K562 (cell line): ENCODE data around the gene FTHL17. TPM values are rescaled to one million over a fixed set of nuclear protein-coding genes. Genes with fewer than 3 reads are reported as not detected.

ENCODE experiments used
- ATAC-seq: fragments of 200-7000 bp; cut with Tn5 transposase; 3 replicates; pipeline ENCODE4 v1.9.1; 2020; ENCODE audit warnings: moderate library complexity
- BruUV-seq: library from RNA; stranded (reverse); fragments of 400-500 nt; replicated peaks from 2 replicates; lab custom pipeline; 2021; lab: Mats Ljungman, UMichigan
- CTCF ChIA-PET: fragments of 300-600 bp; formaldehyde crosslinking; extraction: SDS; loops from one replicate; lab custom pipeline; 2021; ENCODE audit warnings: low intra/inter-chr PET ratio; lab: Yijun Ruan, JAX
- POLR2A ChIA-PET: fragments of 300-600, 350-650 bp; sonication (Branson Sonifier 250); formaldehyde crosslinking; extraction: SDS; loops from one replicate; lab custom pipeline; 2021; ENCODE audit warnings: antibody characterized with exemption, inconsistent platforms; lab: Yijun Ruan, JAX
- DNase-seq, 4 experiments: peaks; one replicate each; pipeline versions ENCODE4 v3.0.0 to v3.0.0-alpha.2; 2011 to 2018; ENCODE audit warnings: low spot score in 3 of 4, mixed read lengths in 3 of 4; ENCODE audit errors: extremely low read depth in 1 of 4
- FAIRE-seq: peaks from 2 replicates; lab custom pipeline; 2011; peaks lifted over from hg19 to GRCh38; lab: Jason Lieb, UNC
- H2AFZ ChIP-seq: 2 replicates; pipeline ENCODE4 v1.6.0; 2011; ENCODE audit warnings: low read depth, low read length, control low read depth, inconsistent platforms
- H3K27ac ChIP-seq: fragments of 200-600 bp; 3 replicates; pipeline ENCODE4 v1.8.0; 2011; ENCODE audit warnings: low read depth, mild to moderate bottlenecking, control low read depth, inconsistent platforms, low read length, moderate library complexity, mixed read lengths; ENCODE audit errors: extremely low read depth
- H3K27me3 ChIP-seq, 2 experiments: fragments of 300-600 bp in 1 of 2; 2 replicates in 1 of 2; 3 replicates in 1 of 2; pipeline versions ENCODE4 v1.6.0 to v1.8.0; 2011; ENCODE audit warnings: inconsistent platforms in 2 of 2, low read length in 2 of 2, mild to moderate bottlenecking in 1 of 2, mixed read lengths in 1 of 2, moderate library complexity in 1 of 2; ENCODE audit not compliant: control insufficient read depth in 2 of 2, insufficient read depth in 2 of 2
- H3K36me3 ChIP-seq: fragments of 300-600 bp; 3 replicates; pipeline ENCODE4 v1.8.0; 2011; ENCODE audit warnings: mild to moderate bottlenecking, low read length, inconsistent platforms; ENCODE audit not compliant: control insufficient read depth, insufficient read depth
- H3K4me1 ChIP-seq, 2 experiments: fragments of 200-600 bp in 1 of 2; replicated peaks in 1 of 2; 2 replicates in 1 of 2; 3 replicates in 1 of 2; pipeline versions ENCODE4 v1.5.1 to v1.8.0; 2011; ENCODE audit warnings: inconsistent platforms in 2 of 2, low read length in 2 of 2, mild to moderate bottlenecking in 1 of 2, mixed read lengths in 1 of 2, moderate library complexity in 1 of 2; ENCODE audit not compliant: control insufficient read depth in 2 of 2, insufficient read depth in 2 of 2
- H3K4me2 ChIP-seq: 2 replicates; pipeline ENCODE4 v1.6.1; 2011; ENCODE audit warnings: low read length, control low read depth, inconsistent platforms, mixed read lengths; ENCODE audit not compliant: insufficient read depth
- H3K4me3 ChIP-seq: fragments of 200-600 bp; sonication (generic), shearing (Covaris generic); 2 replicates; pipeline ENCODE4 v1.5.1; 2016; ENCODE audit warnings: control low read depth, inconsistent platforms
- H3K79me2 ChIP-seq: fragments of 200-600 bp; 3 replicates; pipeline ENCODE4 v1.8.0; 2011; ENCODE audit warnings: low read length, inconsistent platforms; ENCODE audit not compliant: control insufficient read depth, insufficient read depth
- H3K9ac ChIP-seq, 2 experiments: 2 replicates each; pipeline versions ENCODE4 v1.6.0 to v1.6.1; 2011; ENCODE audit warnings: low read depth in 2 of 2, low read length in 2 of 2, control low read depth in 1 of 2, inconsistent platforms in 1 of 2, mild to moderate bottlenecking in 1 of 2, mixed read lengths in 1 of 2; ENCODE audit not compliant: insufficient read depth in 1 of 2
- H3K9me1 ChIP-seq: one replicate; pipeline ENCODE4 v1.6.0; 2011; ENCODE audit warnings: inconsistent platforms, mild to moderate bottlenecking, low read length, moderate library complexity; ENCODE audit not compliant: control insufficient read depth, insufficient read depth
- H3K9me3 ChIP-seq: replicated peaks from 2 replicates; pipeline ENCODE4 v1.5.1; 2011; ENCODE audit warnings: low read depth, low read length, inconsistent platforms; ENCODE audit not compliant: control insufficient read depth, insufficient read depth
- H4K20me1 ChIP-seq: replicated peaks from 2 replicates; pipeline ENCODE4 v1.6.1; 2011; ENCODE audit warnings: low read length, inconsistent platforms, mixed read lengths; ENCODE audit not compliant: control insufficient read depth, insufficient read depth
- CCNT2 ChIP-seq: IDR thresholded peaks from 2 replicates; pipeline ENCODE4 v1.6.1; 2011; ENCODE audit warnings: borderline replicate concordance, low read depth, mild to moderate bottlenecking, moderate library complexity, mixed read lengths, low read length; ENCODE audit not compliant: insufficient read length; ENCODE audit errors: extremely low read depth
- FOXA1 ChIP-seq: fragments of 450-650 bp; IDR thresholded peaks from 2 replicates; pipeline ENCODE4 v1.6.1; 2016; ENCODE audit warnings: mild to moderate bottlenecking, borderline replicate concordance
- NFRKB ChIP-seq: fragments of 450-650 bp; IDR thresholded peaks from 2 replicates; pipeline ENCODE4 v1.6.1; 2016; ENCODE audit warnings: low read depth
- WGBS: fragments of 100-300 bp; shearing (Covaris generic); methylation state at CpG from one replicate; pipeline ENCODE4 v1.1.6; 2016; ENCODE audit warnings: low coverage, mixed read lengths; ENCODE audit not compliant: insufficient coverage; ENCODE audit errors: missing lambda C conversion rate; 5-methylcytosine and 5-hydroxymethylcytosine counted together
- in situ Hi-C: fragments of 300-500 bp; cut with MboI; formaldehyde crosslinking; loops from 4 replicates; pipeline ENCODE4 v1.15.0; 2018; ENCODE audit warnings: inconsistent platforms, mixed read lengths
- intact Hi-C: fragments of 100-400 bp; cut with micrococcal nuclease; formaldehyde crosslinking; loops from 2 replicates; pipeline ENCODE4 v1.14.2; 2022
- polyA plus RNA-seq, 8 experiments: library from polyadenylated mRNA; depleted of rRNA in 4 of 8; stranded (reverse) in 5 of 8; unstranded in 3 of 8; fragments of >200 nt; fragmentation: Nextera tagmentation in 2 of 8; fragmentation: Illumina TruSeq in 1 of 8; extraction: Ambion mirVana in 2 of 8; extraction: Trizol in 1 of 8; gene quantifications; 2 replicates each; pipeline versions ENCODE4 v1.2.1 to v1.2.3, GENCODE V29; 2011 to 2014; ENCODE audit warnings: inconsistent platforms in 1 of 8, missing spikeins in 1 of 8
- total RNA-seq, 7 experiments: library from RNA; depleted of rRNA in 6 of 7; stranded (reverse); fragments of >200 nt in 6 of 7; fragmentation: Illumina TruSeq in 2 of 7; extraction: Trizol in 2 of 7; gene quantifications; 2 replicates each; pipeline versions ENCODE4 v1.2.1 to v1.2.3, GENCODE V29; 2011 to 2021; ENCODE audit warnings: low replicate concordance in 1 of 7
- TF ChIP-seq, protein P1 (sequence below): fragments of 250-450 bp; sonication (Bioruptor Pico); IDR thresholded peaks from 2 replicates; pipeline ENCODE4 v1.5.0; 2021
- TF ChIP-seq, protein P2 (sequence below), 2 experiments: fragments of 450-650 bp in 1 of 2; sonication (generic) in 1 of 2; formaldehyde crosslinking in 1 of 2; IDR thresholded peaks in 1 of 2; conservative IDR thresholded peaks in 1 of 2; 2 replicates each; pipeline versions ENCODE4 v1.6.1 to v1.8.1; 2016 to 2023; ENCODE audit warnings: mild to moderate bottlenecking in 2 of 2, moderate library complexity in 2 of 2, inconsistent platforms in 1 of 2, missing genetic modification reagents in 1 of 2

Gene FTHL17
- total and polyA plus RNA-seq, 9 of the 15 experiments (the other 6 are each of a cell fraction or from before 2014, with no cell fraction given), result not detected

DNA sequence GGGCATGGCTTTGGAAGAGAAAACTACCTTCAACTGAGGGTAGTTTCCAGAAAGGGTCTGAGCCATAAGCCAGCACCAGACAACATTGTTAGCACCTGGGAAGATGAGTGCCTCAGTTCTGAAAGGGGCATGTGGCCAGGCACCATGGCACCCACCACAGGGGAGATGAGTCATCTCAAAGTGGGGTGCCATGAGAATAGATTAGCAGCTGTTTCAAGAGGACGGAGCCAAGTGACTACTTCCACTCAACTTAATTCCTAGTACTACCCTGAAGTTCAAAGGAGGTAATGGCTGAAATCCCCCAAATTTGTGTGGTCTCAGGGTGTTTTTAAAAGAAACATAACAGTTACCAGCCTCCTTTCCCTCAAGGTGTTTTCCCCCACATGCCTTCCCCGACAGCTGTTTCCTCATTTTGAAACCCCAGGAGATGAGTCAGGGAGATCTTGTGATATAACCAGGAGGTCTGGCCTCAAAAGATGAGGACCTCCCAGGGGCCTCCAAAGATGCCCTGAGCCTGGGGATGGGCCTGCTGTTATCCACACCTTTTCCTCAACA is 27.8 kb upstream of the FTHL17 start:
- Histone ChIP-seq H4K20me1 (no peaks in the 10 kb centered on the region), H3K36me3 (no peaks in the 10 kb centered on the region), H3K9me3 (no peaks in the 10 kb centered on the region), H3K27ac (no peak overlapping the region), H2AFZ (no peak overlapping the region), H3K4me2 (no peak overlapping the region), H3K4me1 (no peaks in the 10 kb centered on the region; a peak in 1 of 5 replicates), H3K4me3 (no peak overlapping the region), H3K27me3 (peaks cover 0 to 6% of the 10 kb centered on the region in 2 experiments; a peak in 2 of 5 replicates), H3K79me2 (no peaks in the 10 kb centered on the region), H3K9ac (no peak overlapping the region), H3K9me1 (no peaks in the 10 kb centered on the region)
- intact Hi-C loops, result no loop called here
- in situ Hi-C loops, result no loop called here
- ATAC-seq (no peak), DNase-seq (no peak), FAIRE-seq (no peak)
- ChIA-PET CTCF (no interaction called here), POLR2A (no interaction called here)
- BruUV-seq, result no TSS peak
- TF ChIP-seq, protein P1, sequence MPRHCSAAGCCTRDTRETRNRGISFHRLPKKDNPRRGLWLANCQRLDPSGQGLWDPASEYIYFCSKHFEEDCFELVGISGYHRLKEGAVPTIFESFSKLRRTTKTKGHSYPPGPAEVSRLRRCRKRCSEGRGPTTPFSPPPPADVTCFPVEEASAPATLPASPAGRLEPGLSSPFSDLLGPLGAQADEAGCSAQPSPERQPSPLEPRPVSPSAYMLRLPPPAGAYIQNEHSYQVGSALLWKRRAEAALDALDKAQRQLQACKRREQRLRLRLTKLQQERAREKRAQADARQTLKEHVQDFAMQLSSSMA (CRISPR knock-in tag), result no peak
- TF ChIP-seq FOXA1, result no peak
- no peak for TF ChIP-seq NFRKB
- TF ChIP-seq, all 486 proteins: peak for 0
- 0% methylated on average over 2 of the region's 2 CpGs for WGBS

DNA sequence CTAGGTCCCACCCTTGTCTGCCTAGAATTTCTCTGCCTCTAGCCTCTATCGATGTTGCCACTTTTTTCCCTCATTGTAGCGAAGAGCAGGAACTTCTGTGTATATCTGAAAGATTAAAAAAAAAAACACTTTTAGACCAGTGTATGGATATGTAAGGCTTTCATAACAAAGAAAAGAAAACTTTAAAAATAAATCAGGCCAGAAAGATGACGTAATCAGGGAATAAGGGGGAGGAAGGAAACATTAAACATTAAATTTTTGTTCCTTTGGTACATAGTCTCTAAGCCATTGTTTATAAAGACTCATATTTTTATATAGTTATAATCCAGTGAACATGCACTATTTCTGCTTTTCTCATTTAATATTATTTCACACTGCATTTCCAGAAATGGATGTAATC is 26.2 kb upstream of the FTHL17 start:
- Histone ChIP-seq H2AFZ (no peak overlapping the region), H3K27me3 (peaks cover 0 to 6% of the 10 kb centered on the region in 2 experiments; a peak in 2 of 5 replicates), H3K9me1 (no peaks in the 10 kb centered on the region), H3K9ac (no peak overlapping the region), H3K79me2 (no peaks in the 10 kb centered on the region), H3K36me3 (no peaks in the 10 kb centered on the region), H3K4me2 (no peak overlapping the region), H3K4me1 (no peaks in the 10 kb centered on the region; a peak in 1 of 5 replicates), H3K9me3 (no peaks in the 10 kb centered on the region), H4K20me1 (no peaks in the 10 kb centered on the region), H3K4me3 (no peak overlapping the region), H3K27ac (no peak overlapping the region)
- no peak for ATAC-seq
- DNase-seq, result no peak
- intact Hi-C loops (no loop called here), in situ Hi-C loops (no loop called here)
- no TSS peak for BruUV-seq
- FAIRE-seq, result no peak
- ChIA-PET CTCF (no interaction called here), POLR2A (no interaction called here)
- TF ChIP-seq, protein P2, sequence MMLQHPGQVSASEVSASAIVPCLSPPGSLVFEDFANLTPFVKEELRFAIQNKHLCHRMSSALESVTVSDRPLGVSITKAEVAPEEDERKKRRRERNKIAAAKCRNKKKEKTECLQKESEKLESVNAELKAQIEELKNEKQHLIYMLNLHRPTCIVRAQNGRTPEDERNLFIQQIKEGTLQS (IDR thresholded peaks at IDR 0.05), result peak; percentile 36; the same call in 1 of the 2 replicates
- TF ChIP-seq, protein P2 (CRISPR knock-in tag; conservative IDR thresholded peaks at IDR 0.05), result no peak
- TF ChIP-seq CCNT2, result no peak
- TF ChIP-seq, all 486 proteins: peak for 1
- WGBS, result 0% methylated on average over 3 of the region's 3 CpGs
